K562 (cell line): ENCODE data around the gene MDN1. TPM values are rescaled to one million over a fixed set of nuclear protein-coding genes. Genes with fewer than 3 reads are reported as not detected.

Experiments used
- C11orf30 ChIP-seq: fragments of 450-650 bp; IDR thresholded peaks from 2 replicates; pipeline ENCODE4 v1.6.1; 2016; ENCODE audit warnings: low read depth, mild to moderate bottlenecking
- CEBPZ ChIP-seq: fragments of 150-350 bp; IDR thresholded peaks from 2 replicates; pipeline ENCODE4 v1.6.1; 2014; ENCODE audit warnings: low read depth, mild to moderate bottlenecking, low read length, borderline replicate concordance
- MAFG ChIP-seq: fragments of 450-650 bp; conservative IDR thresholded peaks from 2 replicates; pipeline ENCODE4 v1.6.1; 2016; ENCODE audit warnings: missing genetic modification characterization, missing compliant biosample characterization
- SOX6 ChIP-seq: fragments of 450-650 bp; IDR thresholded peaks from 2 replicates; pipeline ENCODE4 v1.6.1; 2014; ENCODE audit warnings: mild to moderate bottlenecking
- ZNF316 ChIP-seq: fragments of 450-650 bp; IDR thresholded peaks from 2 replicates; pipeline ENCODE4 v1.6.1; 2016
- polyA plus RNA-seq, 8 experiments: library from polyadenylated mRNA; depleted of rRNA in 4 of 8; stranded (reverse) in 5 of 8; unstranded in 3 of 8; fragments of >200 nt; fragmentation: Nextera tagmentation in 2 of 8; fragmentation: Illumina TruSeq in 1 of 8; extraction: Ambion mirVana in 2 of 8; extraction: Trizol in 1 of 8; gene quantifications; 2 replicates each; pipeline versions ENCODE4 v1.2.1 to v1.2.3, GENCODE V29; 2011 to 2014; ENCODE audit warnings: inconsistent platforms in 1 of 8, missing spikeins in 1 of 8
- total RNA-seq, 7 experiments: library from RNA; depleted of rRNA in 6 of 7; stranded (reverse); fragments of >200 nt in 6 of 7; fragmentation: Illumina TruSeq in 2 of 7; extraction: Trizol in 2 of 7; gene quantifications; 2 replicates each; pipeline versions ENCODE4 v1.2.1 to v1.2.3, GENCODE V29; 2011 to 2021; ENCODE audit warnings: low replicate concordance in 1 of 7
- TF ChIP-seq, protein P1 (sequence below): sonication (generic); formaldehyde crosslinking; IDR thresholded peaks from 2 replicates; pipeline ENCODE4 v1.8.0; 2022; ENCODE audit warnings: mild to moderate bottlenecking, missing genetic modification reagents

The MDN1 gene
- total and polyA plus RNA-seq, 9 of the 15 experiments (the other 6 are each of a cell fraction or from before 2014, with no cell fraction given) = 25.6 to 93.6 (median 43.0) TPM

- TF ChIP-seq, protein P1, sequence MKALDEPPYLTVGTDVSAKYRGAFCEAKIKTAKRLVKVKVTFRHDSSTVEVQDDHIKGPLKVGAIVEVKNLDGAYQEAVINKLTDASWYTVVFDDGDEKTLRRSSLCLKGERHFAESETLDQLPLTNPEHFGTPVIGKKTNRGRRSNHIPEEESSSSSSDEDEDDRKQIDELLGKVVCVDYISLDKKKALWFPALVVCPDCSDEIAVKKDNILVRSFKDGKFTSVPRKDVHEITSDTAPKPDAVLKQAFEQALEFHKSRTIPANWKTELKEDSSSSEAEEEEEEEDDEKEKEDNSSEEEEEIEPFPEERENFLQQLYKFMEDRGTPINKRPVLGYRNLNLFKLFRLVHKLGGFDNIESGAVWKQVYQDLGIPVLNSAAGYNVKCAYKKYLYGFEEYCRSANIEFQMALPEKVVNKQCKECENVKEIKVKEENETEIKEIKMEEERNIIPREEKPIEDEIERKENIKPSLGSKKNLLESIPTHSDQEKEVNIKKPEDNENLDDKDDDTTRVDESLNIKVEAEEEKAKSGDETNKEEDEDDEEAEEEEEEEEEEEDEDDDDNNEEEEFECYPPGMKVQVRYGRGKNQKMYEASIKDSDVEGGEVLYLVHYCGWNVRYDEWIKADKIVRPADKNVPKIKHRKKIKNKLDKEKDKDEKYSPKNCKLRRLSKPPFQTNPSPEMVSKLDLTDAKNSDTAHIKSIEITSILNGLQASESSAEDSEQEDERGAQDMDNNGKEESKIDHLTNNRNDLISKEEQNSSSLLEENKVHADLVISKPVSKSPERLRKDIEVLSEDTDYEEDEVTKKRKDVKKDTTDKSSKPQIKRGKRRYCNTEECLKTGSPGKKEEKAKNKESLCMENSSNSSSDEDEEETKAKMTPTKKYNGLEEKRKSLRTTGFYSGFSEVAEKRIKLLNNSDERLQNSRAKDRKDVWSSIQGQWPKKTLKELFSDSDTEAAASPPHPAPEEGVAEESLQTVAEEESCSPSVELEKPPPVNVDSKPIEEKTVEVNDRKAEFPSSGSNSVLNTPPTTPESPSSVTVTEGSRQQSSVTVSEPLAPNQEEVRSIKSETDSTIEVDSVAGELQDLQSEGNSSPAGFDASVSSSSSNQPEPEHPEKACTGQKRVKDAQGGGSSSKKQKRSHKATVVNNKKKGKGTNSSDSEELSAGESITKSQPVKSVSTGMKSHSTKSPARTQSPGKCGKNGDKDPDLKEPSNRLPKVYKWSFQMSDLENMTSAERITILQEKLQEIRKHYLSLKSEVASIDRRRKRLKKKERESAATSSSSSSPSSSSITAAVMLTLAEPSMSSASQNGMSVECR (CRISPR knock-in tag) = no peak
- TF ChIP-seq CEBPZ (no peak), SOX6 (no peak), MAFG (tag) (peak; percentile 96), C11orf30 (peak; percentile 97), ZNF316 (peak; percentile 98)
- TF ChIP-seq, all 486 proteins: peak for 6
These were observed 117.2 kb downstream of the MDN1 start (continued) for GRCh38 chr6:89702349-89702748.
